ENCODE results near the gene STRBP.

STRBP gene

DNA sequence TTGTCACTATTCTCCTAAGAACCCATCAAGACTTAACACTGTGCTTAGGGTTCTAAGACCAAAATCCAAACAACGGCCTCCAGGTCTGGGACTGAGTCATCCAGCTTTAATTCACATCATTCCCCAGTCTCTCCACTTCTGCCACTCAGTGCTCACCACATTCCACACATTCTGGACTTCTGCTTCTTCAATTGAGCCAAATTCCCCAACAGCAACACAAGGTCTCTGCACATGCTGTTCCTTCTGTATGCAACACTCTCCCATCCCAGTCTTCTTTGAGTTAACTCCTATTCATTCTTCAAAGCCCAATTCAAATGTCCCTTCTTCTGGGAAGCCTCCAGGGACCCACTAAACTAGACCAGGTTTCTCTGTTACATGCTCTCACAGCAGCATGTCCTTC, 137.1 kb downstream of the STRBP start:
- CTCF ChIA-PET = no interaction called here
- H3K4me1 Mint-ChIP-seq = no peaks in the 10 kb centered on the region
- H3K36me3 Mint-ChIP-seq = peaks cover 2% of the 10 kb centered on the region
- H3K27ac Mint-ChIP-seq = no peak overlapping the region
- DNase-seq = no peak
- no peaks in the 10 kb centered on the region for H3K27me3 Mint-ChIP-seq
- H3K9me3 Mint-ChIP-seq = no peaks in the 10 kb centered on the region
- H3K4me3 Mint-ChIP-seq = no peak overlapping the region

DNA sequence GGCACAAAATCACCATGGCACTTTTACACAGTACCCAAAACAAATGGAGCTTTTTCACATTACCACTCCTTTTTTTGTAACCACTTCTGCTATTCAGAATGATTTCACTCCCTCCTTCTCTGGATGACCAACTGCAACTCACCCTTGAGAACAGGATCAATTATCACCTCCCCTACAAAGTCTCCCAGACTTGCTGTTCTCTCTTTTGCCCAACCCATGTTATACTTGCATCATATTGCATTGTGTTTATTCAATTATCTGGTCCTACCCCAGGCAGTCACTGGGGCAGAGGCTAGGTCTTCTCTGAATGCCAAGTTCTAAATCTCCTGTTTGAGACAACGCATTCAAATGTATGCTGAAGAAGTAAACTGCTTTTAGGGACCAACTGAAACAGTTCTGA, 139.0 kb downstream of the STRBP start:
- Mint-ChIP-seq H3K4me1 (no peaks in the 10 kb centered on the region), H3K27ac (no peak overlapping the region), H3K4me3 (no peak overlapping the region), H3K9me3 (no peaks in the 10 kb centered on the region), H3K36me3 (peaks cover 2% of the 10 kb centered on the region), H3K27me3 (no peaks in the 10 kb centered on the region)
- DNase-seq = no peak
- CTCF ChIA-PET = interaction anchor here (0.7 to 1.4 kb wide), 2 partner anchors 96 to 221 kb away, joined by 3 to 5 read pairs; no protein-coding TSS in a partner anchor

DNA sequence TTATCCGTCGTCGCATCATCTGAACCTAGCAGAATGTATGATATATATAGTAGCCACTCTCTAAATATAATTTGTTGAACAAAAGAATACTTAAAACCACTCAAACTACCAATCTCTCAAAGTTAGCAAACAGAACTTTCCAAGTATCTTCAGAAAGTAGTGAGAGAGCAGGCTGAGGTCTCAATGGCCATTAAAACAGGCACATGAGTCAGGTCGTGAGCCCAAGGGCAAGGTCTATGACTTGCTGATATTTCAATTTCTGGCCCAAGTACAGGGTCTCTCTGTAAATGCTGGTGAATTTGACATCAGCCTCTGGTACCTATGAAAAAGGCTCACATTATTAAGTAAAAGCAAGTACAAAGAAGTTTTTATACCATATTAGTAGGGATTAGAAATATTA, 139.8 kb downstream of the STRBP start:
- no peaks in the 10 kb centered on the region for H3K27me3 Mint-ChIP-seq
- no peak overlapping the region for H3K4me3 Mint-ChIP-seq
- no peak overlapping the region for H3K27ac Mint-ChIP-seq
- peaks cover 2% of the 10 kb centered on the region for H3K36me3 Mint-ChIP-seq
- no peaks in the 10 kb centered on the region for H3K9me3 Mint-ChIP-seq
- no peaks in the 10 kb centered on the region for H3K4me1 Mint-ChIP-seq
- DNase-seq = no peak
- CTCF ChIA-PET = interaction anchor here (0.7 kb wide), 1 partner anchor 221 kb away, joined by 3 read pairs; no protein-coding TSS in a partner anchor

DNA sequence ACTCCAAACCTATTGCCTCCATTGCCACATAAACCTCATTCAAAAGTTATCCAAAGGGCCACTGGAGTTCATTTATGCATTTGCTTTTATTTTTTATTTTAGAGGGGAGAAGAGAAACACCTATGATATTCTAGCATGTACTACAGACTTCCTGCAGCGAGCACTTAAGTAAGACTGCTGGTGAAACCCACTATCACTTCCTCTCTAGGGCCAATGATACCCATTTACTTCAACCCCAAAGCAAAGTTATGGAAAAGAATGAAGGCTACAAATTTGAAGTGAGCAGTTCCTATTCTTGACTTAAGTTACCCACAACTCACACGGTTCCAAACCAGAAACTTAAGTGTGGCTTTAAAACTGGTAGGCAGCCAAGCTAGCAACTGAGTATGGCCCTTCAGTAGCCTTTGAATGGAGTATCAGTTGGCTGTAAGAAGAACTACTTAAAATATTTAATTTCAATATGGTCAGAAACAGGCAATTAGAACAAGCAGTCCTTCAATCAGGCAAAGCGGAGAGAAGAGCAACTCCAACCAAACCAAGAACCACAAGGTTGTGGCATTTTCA, 140.8 kb downstream of the STRBP start:
- Mint-ChIP-seq H3K27me3 (no peaks in the 10 kb centered on the region), H3K36me3 (peaks cover 2% of the 10 kb centered on the region), H3K27ac (no peak overlapping the region), H3K4me1 (no peaks in the 10 kb centered on the region), H3K9me3 (no peaks in the 10 kb centered on the region), H3K4me3 (no peak overlapping the region)
- no peak for DNase-seq
- CTCF ChIA-PET = no interaction called here

- H3K36me3 Mint-ChIP-seq = no peaks in the 10 kb centered on the region
- H3K4me1 Mint-ChIP-seq = no peaks in the 10 kb centered on the region
- H3K27me3 Mint-ChIP-seq = no peaks in the 10 kb centered on the region
- DNase-seq = no peak
- H3K4me3 Mint-ChIP-seq = no peak overlapping the region
- H3K27ac Mint-ChIP-seq = no peak overlapping the region
- CTCF ChIA-PET = interaction anchor here (1.8 kb wide), 1 partner anchor 228 kb away, joined by 5 read pairs; no protein-coding TSS in a partner anchor
- H3K9me3 Mint-ChIP-seq = no peaks in the 10 kb centered on the region
These were observed 146.9 kb downstream of the STRBP start for GRCh38 chr9:123121457-123121856.

GRCh38 chr9:123120953-123121352, 147.4 kb downstream of the STRBP start:
- Mint-ChIP-seq H3K4me3 (no peak overlapping the region), H3K9me3 (no peaks in the 10 kb centered on the region), H3K27ac (no peak overlapping the region), H3K4me1 (no peaks in the 10 kb centered on the region), H3K36me3 (no peaks in the 10 kb centered on the region), H3K27me3 (no peaks in the 10 kb centered on the region)
- no peak for DNase-seq
- CTCF ChIA-PET = no interaction called here

DNA sequence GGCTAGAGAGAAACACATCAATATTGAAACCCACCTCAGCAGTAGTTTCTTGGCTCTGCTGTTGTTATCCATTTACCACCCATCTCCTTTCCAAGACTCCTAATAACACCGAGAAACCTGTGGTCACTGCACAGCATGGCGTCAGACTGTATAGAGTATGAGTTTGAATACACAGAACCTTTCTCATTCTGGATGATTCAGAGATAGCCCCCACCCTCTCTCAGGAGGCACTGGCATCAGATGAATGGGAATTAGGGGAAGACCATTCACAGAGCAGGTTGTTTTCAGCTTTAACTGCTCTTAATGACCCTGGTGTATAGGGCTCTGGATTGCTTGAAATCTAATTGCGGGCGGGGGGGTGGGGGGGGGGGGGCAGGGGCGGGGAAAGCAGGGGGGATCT, 148.3 kb downstream of the STRBP start:
- H3K4me3 Mint-ChIP-seq = no peak overlapping the region
- no peaks in the 10 kb centered on the region for H3K27me3 Mint-ChIP-seq
- no peaks in the 10 kb centered on the region for H3K9me3 Mint-ChIP-seq
- no peak for DNase-seq
- H3K27ac Mint-ChIP-seq = no peak overlapping the region
- CTCF ChIA-PET = no interaction called here
- H3K36me3 Mint-ChIP-seq = no peaks in the 10 kb centered on the region
- H3K4me1 Mint-ChIP-seq = no peaks in the 10 kb centered on the region

GRCh38 chr9:123119566-123119965, 148.8 kb downstream of the STRBP start:
- no peaks in the 10 kb centered on the region for H3K4me1 Mint-ChIP-seq
- H3K9me3 Mint-ChIP-seq = no peaks in the 10 kb centered on the region
- no peaks in the 10 kb centered on the region for H3K36me3 Mint-ChIP-seq
- H3K27me3 Mint-ChIP-seq = no peaks in the 10 kb centered on the region
- no peak overlapping the region for H3K27ac Mint-ChIP-seq
- H3K4me3 Mint-ChIP-seq = no peak overlapping the region
- DNase-seq = no peak
- CTCF ChIA-PET = no interaction called here

DNA sequence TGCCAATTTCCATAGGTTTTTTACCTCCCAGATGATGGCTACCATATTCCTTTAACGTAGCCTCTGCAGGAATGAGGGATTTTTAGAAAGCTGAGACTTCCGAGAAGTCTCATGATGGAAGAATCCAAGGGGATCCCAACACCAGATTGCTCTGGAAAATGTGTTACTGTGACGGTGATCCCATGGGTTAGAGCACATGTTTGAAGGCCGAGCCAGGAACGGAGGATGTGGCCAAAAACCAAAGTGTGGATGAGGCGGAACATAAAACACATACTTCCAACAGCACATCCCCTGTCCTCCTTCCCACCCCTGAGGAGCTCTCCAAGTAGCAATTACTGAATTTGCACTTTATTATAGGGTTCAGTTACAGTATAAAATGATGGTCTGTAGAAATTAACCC, 152.3 kb downstream of the STRBP start:
- no peaks in the 10 kb centered on the region for H3K36me3 Mint-ChIP-seq
- H3K27ac Mint-ChIP-seq = no peak overlapping the region
- CTCF ChIA-PET = interaction anchor here (0.6 kb wide), 1 partner anchor 36 kb away, joined by 3 read pairs; no protein-coding TSS in a partner anchor
- H3K9me3 Mint-ChIP-seq = no peaks in the 10 kb centered on the region
- H3K4me1 Mint-ChIP-seq = peaks cover 16% of the 10 kb centered on the region
- DNase-seq = no peak
- H3K27me3 Mint-ChIP-seq = no peaks in the 10 kb centered on the region
- H3K4me3 Mint-ChIP-seq = no peak overlapping the region

GRCh38 chr9:123115146-123115913, 153.1 kb downstream of the STRBP start:
- Mint-ChIP-seq H3K27me3 (no peaks in the 10 kb centered on the region), H3K9me3 (no peaks in the 10 kb centered on the region), H3K27ac (no peak overlapping the region), H3K36me3 (no peaks in the 10 kb centered on the region), H3K4me1 (peaks cover 19% of the 10 kb centered on the region), H3K4me3 (no peak overlapping the region)
- DNase-seq = no peak
- CTCF ChIA-PET = interaction anchor here (0.6 kb wide), 1 partner anchor 36 kb away, joined by 3 read pairs; no protein-coding TSS in a partner anchor

GRCh38 chr9:123113185-123113584, 155.2 kb downstream of the STRBP start:
- no peak for DNase-seq
- H3K27ac Mint-ChIP-seq = no peak overlapping the region
- CTCF ChIA-PET = interaction anchor here (0.7 kb wide), 1 partner anchor 9 kb away, joined by 3 read pairs; no protein-coding TSS in a partner anchor
- no peak overlapping the region for H3K4me3 Mint-ChIP-seq
- no peaks in the 10 kb centered on the region for H3K9me3 Mint-ChIP-seq
- no peaks in the 10 kb centered on the region for H3K27me3 Mint-ChIP-seq
- H3K36me3 Mint-ChIP-seq = peaks cover 4% of the 10 kb centered on the region
- peaks cover 19% of the 10 kb centered on the region for H3K4me1 Mint-ChIP-seq

DNA sequence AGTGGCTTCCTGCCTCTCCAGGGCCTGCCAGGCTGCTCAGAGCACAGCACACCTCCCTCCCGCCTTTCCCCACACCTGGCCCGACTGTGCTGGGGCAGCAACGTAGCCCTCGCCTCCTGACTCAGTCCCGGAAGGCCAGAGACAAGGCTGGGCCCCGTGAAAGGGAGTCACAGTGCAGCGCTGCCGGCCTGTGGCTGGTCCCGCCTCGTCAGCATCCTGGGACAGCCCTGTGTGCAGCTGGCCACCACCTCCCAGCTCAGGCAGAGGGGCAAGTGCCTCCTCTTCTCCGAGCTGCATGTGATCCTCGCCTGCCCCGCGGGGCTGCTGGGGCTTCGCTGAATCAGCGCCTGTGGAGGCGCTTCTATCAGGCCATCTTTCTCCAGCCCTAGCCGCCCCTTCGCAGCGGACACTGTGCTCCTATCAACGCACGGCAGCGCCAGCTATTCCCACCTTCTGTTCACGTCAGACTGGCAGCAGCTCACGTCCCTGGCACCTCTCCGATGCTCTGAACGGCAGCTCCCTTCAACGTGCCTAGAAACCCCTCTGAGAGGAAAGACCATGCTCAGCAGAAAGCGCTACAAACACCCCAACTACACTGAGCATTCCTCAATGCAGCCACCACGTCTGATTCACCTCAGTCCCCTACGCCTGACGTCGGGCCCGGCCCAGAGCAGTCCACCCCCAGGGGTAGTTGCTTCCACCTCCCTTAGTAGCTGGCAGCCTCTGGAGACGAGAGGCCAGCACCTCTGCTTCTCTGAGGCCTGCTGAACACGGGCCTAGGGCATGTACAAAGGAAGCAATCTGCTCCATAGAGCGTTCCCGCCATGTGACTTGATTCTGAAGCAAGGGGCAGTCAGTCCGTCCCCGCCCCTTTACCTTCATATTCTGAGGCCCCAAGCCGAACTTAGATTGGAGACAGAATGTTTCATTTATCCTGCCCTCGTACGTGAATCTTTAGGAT, 156.1 kb downstream of the STRBP start:
- Mint-ChIP-seq H3K9me3 (no peaks in the 10 kb centered on the region), H3K4me1 (peaks cover 19% of the 10 kb centered on the region), H3K4me3 (no peak overlapping the region), H3K27ac (peak overlapping the region; percentile 77), H3K27me3 (no peaks in the 10 kb centered on the region), H3K36me3 (peaks cover 4% of the 10 kb centered on the region)
- CTCF ChIA-PET = interaction anchor here (0.7 to 1.8 kb wide), 3 partner anchors 8 to 237 kb away, joined by 3 to 8 read pairs (median 3); no protein-coding TSS in a partner anchor
- peak; percentile 44 for DNase-seq

DNA sequence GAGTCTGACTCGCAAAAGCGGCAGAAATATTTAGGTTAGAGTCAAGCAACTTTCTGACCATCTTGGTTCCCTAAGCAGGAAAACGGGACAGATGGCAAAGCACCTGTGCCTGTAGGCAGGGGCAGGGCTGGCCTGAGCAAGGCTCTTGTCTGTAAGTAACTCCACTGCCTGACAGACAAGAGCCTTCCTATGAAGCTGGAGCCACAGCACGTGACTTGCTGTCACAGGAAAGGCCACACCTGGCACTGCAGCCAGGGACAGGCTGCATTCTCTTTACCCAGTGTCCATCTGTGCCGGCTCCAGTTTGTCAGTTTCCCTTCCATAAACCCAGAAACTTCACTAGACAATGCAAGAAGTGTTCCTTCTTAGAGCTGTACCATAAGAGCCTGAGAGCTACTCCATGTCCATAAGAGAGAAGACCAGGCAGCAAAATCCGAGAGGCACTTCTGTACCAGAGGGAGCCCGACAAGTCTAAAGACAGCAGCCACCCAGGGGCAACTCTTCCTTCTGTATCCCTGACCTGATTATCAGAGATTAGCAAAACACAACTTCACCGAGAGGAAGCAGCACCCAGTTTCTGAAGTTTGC, 156.9 kb downstream of the STRBP start:
- DNase-seq = no peak
- Mint-ChIP-seq H3K36me3 (peaks cover 7% of the 10 kb centered on the region), H3K4me1 (peaks cover 19% of the 10 kb centered on the region), H3K27ac (peak overlapping the region; percentile 77), H3K27me3 (no peaks in the 10 kb centered on the region), H3K4me3 (no peak overlapping the region), H3K9me3 (no peaks in the 10 kb centered on the region)
- CTCF ChIA-PET = interaction anchor here (1.4 to 1.8 kb wide), 2 partner anchors 19 to 238 kb away, joined by 3 to 8 read pairs; no protein-coding TSS in a partner anchor

All from activated naive CD4-positive, alpha-beta T cell treated with anti-CD3 and anti-CD28 coated beads, Interleukin-2, amount 10 ng/mL, durations not matched to agents 7 days and 5 days (primary cell).